ENCODE measurements around the gene MAB21L4.

- TF ChIP-seq POLR2A (IDR thresholded peaks at IDR 0.05) = no peak
- TF ChIP-seq CTCF (IDR thresholded peaks at IDR 0.05) = no peak
Measured at GRCh38 chr2:240891492-240892340, 4.2 kb downstream of the MAB21L4 start.
